HUES6 (cell line): ENCODE data around the gene NOP14.
"Not testable (repeated sequence)": the region's sequence is repeated elsewhere in the genome, so short reads cannot be mapped to it uniquely, and the experiment has no call there.

Experiments used
- H3K27ac ChIP-seq: 2 replicates; pipeline ENCODE4 v1.7.0; 2013; ENCODE audit warnings: low read depth, mild to moderate bottlenecking, low read length, inconsistent platforms
- H3K27me3 ChIP-seq: 2 replicates; pipeline ENCODE4 v1.6.1; 2013; ENCODE audit warnings: low read length; ENCODE audit not compliant: control insufficient read depth, insufficient read depth
- H3K36me3 ChIP-seq: 2 replicates; pipeline ENCODE4 v1.6.1; 2013; ENCODE audit warnings: low read length; ENCODE audit not compliant: control insufficient read depth, insufficient read depth
- H3K4me1 ChIP-seq: 2 replicates; pipeline ENCODE4 v1.6.1; 2013; ENCODE audit warnings: low read length; ENCODE audit not compliant: control insufficient read depth, insufficient read depth
- H3K4me3 ChIP-seq: 2 replicates; pipeline ENCODE4 v1.5.1; 2013; ENCODE audit warnings: low read depth, low read length
- H3K9ac ChIP-seq: one replicate; pipeline ENCODE4 v1.6.1; 2013; ENCODE audit warnings: mild to moderate bottlenecking, low read length
- H3K9me3 ChIP-seq: 2 replicates; pipeline ENCODE4 v1.6.1; 2013; ENCODE audit warnings: low read depth, low read length; ENCODE audit not compliant: control insufficient read depth, insufficient read depth

The NOP14 gene

GRCh38 chr4:2918714-2919113, 44.5 kb downstream of the NOP14 start:
- peaks cover 15% of the 10 kb centered on the region for H3K4me1 ChIP-seq
- H3K9me3 ChIP-seq, H3K4me3 ChIP-seq, H3K27ac ChIP-seq, H3K27me3 ChIP-seq, H3K9ac ChIP-seq: not testable (repeated sequence)
- peaks cover 36% of the 10 kb centered on the region for H3K36me3 ChIP-seq

DNA sequence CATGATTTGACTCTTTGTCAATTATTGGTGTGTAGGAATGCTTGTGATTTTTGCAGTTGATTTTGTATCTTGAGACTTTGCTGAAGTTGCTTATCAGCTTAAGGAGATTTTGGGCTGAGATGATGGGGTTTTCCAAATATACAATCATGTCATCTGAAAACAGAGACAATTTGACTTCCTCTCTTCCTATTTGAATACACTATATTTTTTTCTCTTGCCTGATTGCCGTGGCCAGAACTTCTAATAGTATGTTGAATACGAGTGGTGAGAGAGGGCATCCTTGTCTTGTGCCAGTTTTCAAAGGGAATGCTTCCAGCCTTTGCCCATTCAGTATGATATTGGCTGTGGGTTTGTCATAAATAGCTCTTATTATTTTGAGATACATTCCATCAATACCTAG, 44.9 kb downstream of the NOP14 start:
- not testable (repeated sequence) for H3K27me3 ChIP-seq, H3K9ac ChIP-seq, H3K4me3 ChIP-seq, H3K27ac ChIP-seq, H3K9me3 ChIP-seq
- peaks cover 11% of the 10 kb centered on the region for H3K4me1 ChIP-seq
- peaks cover 36% of the 10 kb centered on the region for H3K36me3 ChIP-seq

- H3K4me1 ChIP-seq, H3K27ac ChIP-seq, H3K9ac ChIP-seq, H3K9me3 ChIP-seq, H3K4me3 ChIP-seq, H3K27me3 ChIP-seq: not testable (repeated sequence)
- peaks cover 48% of the 10 kb centered on the region for H3K36me3 ChIP-seq
Measured at GRCh38 chr4:2916696-2917095, 46.5 kb downstream of the NOP14 start.

DNA sequence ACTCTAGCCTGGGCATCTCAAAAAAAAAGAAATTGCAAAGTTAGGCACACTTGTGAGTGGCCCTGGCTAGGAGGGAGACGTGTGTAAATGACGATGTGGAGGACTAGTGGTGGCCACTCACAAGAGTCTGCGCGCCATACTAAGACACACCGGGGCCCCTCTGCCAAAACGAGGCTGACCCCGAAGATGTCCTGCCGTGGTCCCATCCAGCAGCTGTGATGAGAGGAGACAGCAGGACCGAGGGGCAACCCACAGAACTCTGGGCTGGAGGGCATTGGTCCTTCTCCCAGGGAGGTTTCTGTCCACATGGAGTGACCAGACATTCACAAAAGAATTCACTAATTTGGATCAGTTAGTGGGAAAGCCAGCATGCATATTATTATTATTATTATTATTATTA, 47.4 kb downstream of the NOP14 start:
- peaks cover 55% of the 10 kb centered on the region for H3K36me3 ChIP-seq
- no peak overlapping the region for H3K27ac ChIP-seq

GRCh38 chr4:2914256-2915126, 48.7 kb downstream of the NOP14 start:
- Histone ChIP-seq H3K27me3 (no peaks in the 10 kb centered on the region), H3K9me3 (peaks cover 4% of the 10 kb centered on the region; the same call in 1 of the 2 replicates), H3K4me1 (no peaks in the 10 kb centered on the region), H3K27ac (no peak overlapping the region), H3K4me3 (no peak overlapping the region), H3K36me3 (peaks cover 68% of the 10 kb centered on the region), H3K9ac (no peak overlapping the region)

More for the DNA sequence above, 47.4 kb downstream of the NOP14 start:
- Histone ChIP-seq H3K9me3 (peaks cover 4% of the 10 kb centered on the region; the same call in 1 of the 2 replicates), H3K9ac (no peak overlapping the region), H3K4me1 (no peaks in the 10 kb centered on the region), H3K4me3 (no peak overlapping the region), H3K27me3 (no peaks in the 10 kb centered on the region)

DNA sequence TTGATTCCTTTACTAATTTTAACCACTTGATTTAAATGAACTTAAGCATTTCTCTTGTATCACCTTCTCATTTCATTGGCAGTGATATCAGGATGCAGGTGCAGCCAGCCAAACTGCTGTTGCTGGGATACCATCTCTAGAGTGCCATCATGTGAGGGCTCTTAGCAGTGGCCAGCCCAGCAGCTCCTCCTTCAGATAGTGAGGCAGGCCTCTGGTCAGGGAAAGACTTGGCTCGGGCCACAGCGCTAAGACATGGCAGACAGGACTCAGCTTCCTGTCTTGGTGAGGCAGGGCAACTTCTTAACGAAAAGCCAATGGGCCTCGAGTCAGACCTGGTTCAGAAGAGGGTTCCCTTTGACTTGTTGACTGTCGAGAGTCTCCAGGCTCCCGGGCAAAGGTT, 50.0 kb downstream of the NOP14 start:
- no peak overlapping the region for H3K27ac ChIP-seq
- H3K36me3 ChIP-seq: peaks cover 78% of the 10 kb centered on the region
- H3K4me3 ChIP-seq: no peak overlapping the region
- H3K4me1 ChIP-seq: no peaks in the 10 kb centered on the region
- peaks cover 4% of the 10 kb centered on the region; the same call in 1 of the 2 replicates for H3K9me3 ChIP-seq
- no peaks in the 10 kb centered on the region for H3K27me3 ChIP-seq
- no peak overlapping the region for H3K9ac ChIP-seq

- Histone ChIP-seq H3K4me1 (no peaks in the 10 kb centered on the region), H3K27ac (no peak overlapping the region), H3K9me3 (peaks cover 4% of the 10 kb centered on the region; the same call in 1 of the 2 replicates), H3K36me3 (peaks cover 88% of the 10 kb centered on the region), H3K27me3 (no peaks in the 10 kb centered on the region), H3K4me3 (no peak overlapping the region), H3K9ac (no peak overlapping the region)
Measured at GRCh38 chr4:2911868-2912267, 51.3 kb downstream of the NOP14 start.

DNA sequence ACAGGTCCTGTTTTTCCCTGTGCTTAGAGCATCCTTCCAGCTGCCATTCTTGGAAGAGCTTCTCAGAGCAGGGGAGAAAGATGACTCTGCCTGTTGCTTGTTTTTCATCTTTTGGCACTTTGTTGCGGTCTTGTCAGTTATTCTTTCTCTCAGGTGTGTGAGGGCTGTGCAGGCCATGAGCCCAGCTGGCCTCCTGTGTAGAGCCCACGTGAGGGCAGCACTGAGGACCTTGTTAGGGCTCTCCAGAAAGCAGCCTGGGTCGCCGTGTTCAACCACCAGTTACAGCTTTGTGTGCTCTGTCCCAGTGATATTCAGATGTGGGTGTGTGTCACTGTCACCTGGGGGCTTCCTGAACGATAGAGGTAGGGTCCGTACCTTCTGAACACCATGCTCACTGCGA, 52.8 kb downstream of the NOP14 start:
- Histone ChIP-seq H3K27me3 (no peaks in the 10 kb centered on the region), H3K27ac (no peak overlapping the region), H3K4me3 (no peak overlapping the region), H3K36me3 (peaks cover 90% of the 10 kb centered on the region), H3K9ac (no peak overlapping the region), H3K4me1 (no peaks in the 10 kb centered on the region), H3K9me3 (no peaks in the 10 kb centered on the region)

DNA sequence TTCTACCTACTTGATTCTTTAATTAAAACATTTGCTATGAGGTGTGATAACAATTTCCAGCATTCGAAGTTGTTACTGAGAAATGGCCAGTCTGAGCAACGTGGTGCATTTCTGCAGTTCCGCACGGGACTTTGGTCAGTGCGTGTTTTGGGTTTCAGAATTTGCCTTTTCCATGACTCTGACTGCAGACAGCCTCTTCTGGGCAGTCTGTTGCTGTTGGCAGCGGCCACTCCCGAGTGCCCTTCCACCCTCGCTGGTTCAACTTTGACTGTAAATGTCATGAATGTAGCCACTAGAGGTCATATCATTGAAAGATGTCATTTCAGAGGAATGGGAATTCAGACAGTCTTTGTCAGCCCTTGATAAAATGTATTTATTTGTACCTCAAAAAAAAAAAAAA, 53.6 kb downstream of the NOP14 start:
- peaks cover 93% of the 10 kb centered on the region for H3K36me3 ChIP-seq
- H3K27ac ChIP-seq: no peak overlapping the region
- H3K9ac ChIP-seq: no peak overlapping the region
- no peaks in the 10 kb centered on the region for H3K9me3 ChIP-seq
- H3K27me3 ChIP-seq: no peaks in the 10 kb centered on the region
- no peak overlapping the region for H3K4me3 ChIP-seq
- no peaks in the 10 kb centered on the region for H3K4me1 ChIP-seq

GRCh38 chr4:2908686-2909085, 54.5 kb downstream of the NOP14 start:
- no peaks in the 10 kb centered on the region for H3K27me3 ChIP-seq
- H3K4me3 ChIP-seq: no peak overlapping the region
- H3K9ac ChIP-seq: no peak overlapping the region
- no peak overlapping the region for H3K27ac ChIP-seq
- H3K9me3 ChIP-seq: no peaks in the 10 kb centered on the region
- peaks cover 94% of the 10 kb centered on the region for H3K36me3 ChIP-seq
- no peaks in the 10 kb centered on the region for H3K4me1 ChIP-seq

DNA sequence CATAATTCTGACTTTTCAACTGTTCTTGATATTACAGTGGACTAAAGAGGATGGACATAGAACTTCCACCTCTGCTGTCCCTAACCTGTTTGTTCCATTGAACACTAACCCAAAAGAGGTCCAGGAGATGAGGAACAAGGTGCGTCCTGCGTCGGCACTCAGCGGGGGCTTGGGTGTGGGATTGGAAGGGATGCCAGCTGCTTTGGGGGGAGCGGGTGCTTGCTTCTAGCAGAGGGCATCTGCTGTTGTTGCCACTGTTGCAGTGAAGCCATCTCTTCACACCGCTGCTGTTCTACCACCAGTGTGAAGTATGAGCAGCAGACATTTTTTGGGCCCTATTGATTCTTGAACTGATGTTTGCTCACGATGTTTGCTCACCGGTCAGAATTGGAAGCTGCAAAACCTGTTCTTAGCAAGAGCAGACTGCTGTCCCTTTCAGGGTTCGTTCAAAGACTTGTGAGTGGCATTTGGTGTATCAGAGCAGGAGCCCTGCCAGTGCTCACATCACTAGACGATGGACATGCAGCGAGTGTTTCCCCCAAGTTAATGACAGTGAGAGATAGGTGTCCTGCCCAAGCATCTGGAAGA, 55.4 kb downstream of the NOP14 start:
- no peak overlapping the region for H3K27ac ChIP-seq
- peaks cover 93% of the 10 kb centered on the region for H3K36me3 ChIP-seq

More for the DNA sequence above, 55.4 kb downstream of the NOP14 start:
- Histone ChIP-seq H3K4me3 (no peak overlapping the region), H3K9ac (no peak overlapping the region), H3K27me3 (no peaks in the 10 kb centered on the region), H3K9me3 (no peaks in the 10 kb centered on the region), H3K4me1 (no peaks in the 10 kb centered on the region)
